ENCODE results near the gene DCX. TPM values are rescaled to one million over a fixed set of nuclear protein-coding genes. Genes with fewer than 3 reads are reported as not detected.

The DCX gene
- total and polyA plus RNA-seq, 2 of the 13 experiments (the other 11 are each of a cell fraction or from before 2014, with no cell fraction given): not detected

DNA sequence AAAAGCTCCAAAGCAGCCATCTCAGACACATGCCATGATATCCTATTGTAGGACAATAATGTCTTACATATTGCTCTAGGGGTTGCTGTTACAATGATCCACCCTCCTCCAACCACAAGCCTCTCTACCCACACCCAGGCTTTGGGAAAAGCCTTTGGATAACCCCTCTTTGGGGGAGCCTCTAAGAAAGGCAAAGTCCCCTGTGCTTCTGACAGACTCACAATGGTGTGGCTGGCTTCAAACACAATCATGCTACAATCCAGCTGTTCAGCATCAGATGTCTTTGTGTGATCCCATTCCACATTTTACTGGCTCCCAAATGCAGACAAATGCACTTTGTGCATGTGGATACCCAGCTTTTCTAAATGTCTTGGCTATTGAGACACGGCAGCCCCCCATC lies 75.9 kb downstream of the DCX start (continued):
- TF ChIP-seq, protein P1, sequence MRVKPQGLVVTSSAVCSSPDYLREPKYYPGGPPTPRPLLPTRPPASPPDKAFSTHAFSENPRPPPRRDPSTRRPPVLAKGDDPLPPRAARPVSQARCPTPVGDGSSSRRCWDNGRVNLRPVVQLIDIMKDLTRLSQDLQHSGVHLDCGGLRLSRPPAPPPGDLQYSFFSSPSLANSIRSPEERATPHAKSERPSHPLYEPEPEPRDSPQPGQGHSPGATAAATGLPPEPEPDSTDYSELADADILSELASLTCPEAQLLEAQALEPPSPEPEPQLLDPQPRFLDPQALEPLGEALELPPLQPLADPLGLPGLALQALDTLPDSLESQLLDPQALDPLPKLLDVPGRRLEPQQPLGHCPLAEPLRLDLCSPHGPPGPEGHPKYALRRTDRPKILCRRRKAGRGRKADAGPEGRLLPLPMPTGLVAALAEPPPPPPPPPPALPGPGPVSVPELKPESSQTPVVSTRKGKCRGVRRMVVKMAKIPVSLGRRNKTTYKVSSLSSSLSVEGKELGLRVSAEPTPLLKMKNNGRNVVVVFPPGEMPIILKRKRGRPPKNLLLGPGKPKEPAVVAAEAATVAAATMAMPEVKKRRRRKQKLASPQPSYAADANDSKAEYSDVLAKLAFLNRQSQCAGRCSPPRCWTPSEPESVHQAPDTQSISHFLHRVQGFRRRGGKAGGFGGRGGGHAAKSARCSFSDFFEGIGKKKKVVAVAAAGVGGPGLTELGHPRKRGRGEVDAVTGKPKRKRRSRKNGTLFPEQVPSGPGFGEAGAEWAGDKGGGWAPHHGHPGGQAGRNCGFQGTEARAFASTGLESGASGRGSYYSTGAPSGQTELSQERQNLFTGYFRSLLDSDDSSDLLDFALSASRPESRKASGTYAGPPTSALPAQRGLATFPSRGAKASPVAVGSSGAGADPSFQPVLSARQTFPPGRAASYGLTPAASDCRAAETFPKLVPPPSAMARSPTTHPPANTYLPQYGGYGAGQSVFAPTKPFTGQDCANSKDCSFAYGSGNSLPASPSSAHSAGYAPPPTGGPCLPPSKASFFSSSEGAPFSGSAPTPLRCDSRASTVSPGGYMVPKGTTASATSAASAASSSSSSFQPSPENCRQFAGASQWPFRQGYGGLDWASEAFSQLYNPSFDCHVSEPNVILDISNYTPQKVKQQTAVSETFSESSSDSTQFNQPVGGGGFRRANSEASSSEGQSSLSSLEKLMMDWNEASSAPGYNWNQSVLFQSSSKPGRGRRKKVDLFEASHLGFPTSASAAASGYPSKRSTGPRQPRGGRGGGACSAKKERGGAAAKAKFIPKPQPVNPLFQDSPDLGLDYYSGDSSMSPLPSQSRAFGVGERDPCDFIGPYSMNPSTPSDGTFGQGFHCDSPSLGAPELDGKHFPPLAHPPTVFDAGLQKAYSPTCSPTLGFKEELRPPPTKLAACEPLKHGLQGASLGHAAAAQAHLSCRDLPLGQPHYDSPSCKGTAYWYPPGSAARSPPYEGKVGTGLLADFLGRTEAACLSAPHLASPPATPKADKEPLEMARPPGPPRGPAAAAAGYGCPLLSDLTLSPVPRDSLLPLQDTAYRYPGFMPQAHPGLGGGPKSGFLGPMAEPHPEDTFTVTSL (CRISPR knock-in tag; IDR thresholded peaks at IDR 0.05; ENCODE audit: borderline replicate concordance): no peak
- TF ChIP-seq, protein P2, sequence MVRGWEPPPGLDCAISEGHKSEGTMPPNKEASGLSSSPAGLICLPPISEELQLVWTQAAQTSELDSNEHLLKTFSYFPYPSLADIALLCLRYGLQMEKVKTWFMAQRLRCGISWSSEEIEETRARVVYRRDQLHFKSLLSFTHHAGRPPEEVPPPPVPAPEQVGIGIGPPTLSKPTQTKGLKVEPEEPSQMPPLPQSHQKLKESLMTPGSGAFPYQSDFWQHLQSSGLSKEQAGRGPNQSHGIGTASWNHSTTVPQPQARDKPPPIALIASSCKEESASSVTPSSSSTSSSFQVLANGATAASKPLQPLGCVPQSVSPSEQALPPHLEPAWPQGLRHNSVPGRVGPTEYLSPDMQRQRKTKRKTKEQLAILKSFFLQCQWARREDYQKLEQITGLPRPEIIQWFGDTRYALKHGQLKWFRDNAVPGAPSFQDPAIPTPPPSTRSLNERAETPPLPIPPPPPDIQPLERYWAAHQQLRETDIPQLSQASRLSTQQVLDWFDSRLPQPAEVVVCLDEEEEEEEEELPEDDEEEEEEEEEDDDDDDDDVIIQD (CRISPR knock-in tag; IDR thresholded peaks at IDR 0.05; ENCODE audit: low read depth): no peak
- TF ChIP-seq, protein P3, sequence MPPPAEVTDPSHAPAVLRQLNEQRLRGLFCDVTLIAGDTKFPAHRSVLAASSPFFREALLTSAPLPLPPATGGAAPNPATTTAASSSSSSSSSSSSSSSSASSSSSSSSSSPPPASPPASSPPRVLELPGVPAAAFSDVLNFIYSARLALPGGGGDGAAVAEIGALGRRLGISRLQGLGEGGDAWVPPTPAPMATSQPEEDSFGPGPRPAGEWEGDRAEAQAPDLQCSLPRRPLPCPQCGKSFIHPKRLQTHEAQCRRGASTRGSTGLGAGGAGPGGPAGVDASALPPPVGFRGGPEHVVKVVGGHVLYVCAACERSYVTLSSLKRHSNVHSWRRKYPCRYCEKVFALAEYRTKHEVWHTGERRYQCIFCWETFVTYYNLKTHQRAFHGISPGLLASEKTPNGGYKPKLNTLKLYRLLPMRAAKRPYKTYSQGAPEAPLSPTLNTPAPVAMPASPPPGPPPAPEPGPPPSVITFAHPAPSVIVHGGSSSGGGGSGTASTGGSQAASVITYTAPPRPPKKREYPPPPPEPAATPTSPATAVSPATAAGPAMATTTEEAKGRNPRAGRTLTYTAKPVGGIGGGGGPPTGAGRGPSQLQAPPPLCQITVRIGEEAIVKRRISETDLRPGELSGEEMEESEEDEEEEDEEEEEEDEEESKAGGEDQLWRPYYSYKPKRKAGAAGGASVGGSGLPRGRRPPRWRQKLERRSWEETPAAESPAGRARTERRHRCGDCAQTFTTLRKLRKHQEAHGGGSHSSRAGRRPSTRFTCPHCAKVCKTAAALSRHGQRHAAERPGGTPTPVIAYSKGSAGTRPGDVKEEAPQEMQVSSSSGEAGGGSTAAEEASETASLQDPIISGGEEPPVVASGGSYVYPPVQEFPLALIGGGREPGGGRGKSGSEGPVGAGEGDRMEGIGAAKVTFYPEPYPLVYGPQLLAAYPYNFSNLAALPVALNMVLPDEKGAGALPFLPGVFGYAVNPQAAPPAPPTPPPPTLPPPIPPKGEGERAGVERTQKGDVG (CRISPR knock-in tag; IDR thresholded peaks at IDR 0.05; ENCODE audit: borderline replicate concordance): no peak
- TF ChIP-seq ZNF564 (CRISPR knock-in tag; IDR thresholded peaks at IDR 0.05) (no peak), RXRB (CRISPR knock-in tag; IDR thresholded peaks at IDR 0.05; ENCODE audit: borderline replicate concordance) (no peak), HMG20B (CRISPR knock-in tag; conservative IDR thresholded peaks at IDR 0.05) (no peak), ZNF34 (CRISPR knock-in tag; IDR thresholded peaks at IDR 0.05; ENCODE audit: borderline replicate concordance) (no peak), TEAD3 (CRISPR knock-in tag; optimal IDR thresholded peaks at IDR 0.05; ENCODE audit: borderline replicate concordance) (no peak), TBX3 (IDR thresholded peaks at IDR 0.05; ENCODE audit: borderline replicate concordance) (no peak)
- TF ChIP-seq, protein P4, sequence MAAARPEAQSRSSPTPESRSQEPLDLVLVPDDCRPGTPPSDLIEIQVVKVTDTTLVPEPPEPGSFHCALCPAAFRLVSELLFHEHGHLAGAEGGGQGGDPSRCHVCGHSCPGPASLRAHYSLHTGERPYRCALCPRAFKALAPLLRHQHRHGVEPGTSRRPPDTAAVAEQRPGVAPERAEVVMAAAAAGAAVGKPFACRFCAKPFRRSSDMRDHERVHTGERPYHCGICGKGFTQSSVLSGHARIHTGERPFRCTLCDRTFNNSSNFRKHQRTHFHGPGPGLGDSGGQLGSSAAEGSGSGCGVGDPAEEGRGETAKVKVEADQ (CRISPR knock-in tag; IDR thresholded peaks at IDR 0.05; ENCODE audit: borderline replicate concordance): no peak
- TF ChIP-seq, protein P5, sequence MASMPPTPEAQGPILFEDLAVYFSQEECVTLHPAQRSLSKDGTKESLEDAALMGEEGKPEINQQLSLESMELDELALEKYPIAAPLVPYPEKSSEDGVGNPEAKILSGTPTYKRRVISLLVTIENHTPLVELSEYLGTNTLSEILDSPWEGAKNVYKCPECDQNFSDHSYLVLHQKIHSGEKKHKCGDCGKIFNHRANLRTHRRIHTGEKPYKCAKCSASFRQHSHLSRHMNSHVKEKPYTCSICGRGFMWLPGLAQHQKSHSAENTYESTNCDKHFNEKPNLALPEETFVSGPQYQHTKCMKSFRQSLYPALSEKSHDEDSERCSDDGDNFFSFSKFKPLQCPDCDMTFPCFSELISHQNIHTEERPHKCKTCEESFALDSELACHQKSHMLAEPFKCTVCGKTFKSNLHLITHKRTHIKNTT (CRISPR knock-in tag; IDR thresholded peaks at IDR 0.05): no peak

All from HepG2 (cell line).